ENCODE measurements around the gene COL27A1.
"Not testable (repeated sequence)": the region's sequence is repeated elsewhere in the genome, so short reads cannot be mapped to it uniquely, and the experiment has no call there.

COL27A1 gene

GRCh38 chr9:114122136-114123027 lies 33.0 kb upstream of the COL27A1 start:
- FAIRE-seq, result no peak
- TF ChIP-seq POLR2A (IDR thresholded peaks at IDR 0.05; ENCODE audit: low read depth, low read length) (no peak), POU2F2 (IDR thresholded peaks at IDR 0.05; ENCODE audit: low read depth, low read length) (no peak), PAX5 (IDR thresholded peaks at IDR 0.05; ENCODE audit: insufficient read depth, low read length, severe bottlenecking) (no peak), POLR2AphosphoS5 (IDR thresholded peaks at IDR 0.05; ENCODE audit: low read depth, low read length) (no peak), TAF1 (IDR thresholded peaks at IDR 0.05; ENCODE audit: low read depth, low read length) (no peak), SPI1 (IDR thresholded peaks at IDR 0.05; ENCODE audit: low read depth, low read length) (no peak)
- DNase-seq (ENCODE audit: insufficient read length, low spot score), result no peak

- FAIRE-seq, result no peak
- TF ChIP-seq POLR2A (IDR thresholded peaks at IDR 0.05; ENCODE audit: low read depth, low read length) (no peak), TAF1 (IDR thresholded peaks at IDR 0.05; ENCODE audit: low read depth, low read length) (no peak), SPI1 (IDR thresholded peaks at IDR 0.05; ENCODE audit: low read depth, low read length) (no peak), POLR2AphosphoS5 (IDR thresholded peaks at IDR 0.05; ENCODE audit: low read depth, low read length) (no peak), PAX5 (IDR thresholded peaks at IDR 0.05; ENCODE audit: insufficient read depth, low read length, severe bottlenecking) (no peak), POU2F2 (IDR thresholded peaks at IDR 0.05; ENCODE audit: low read depth, low read length) (no peak)
- no peak for DNase-seq (ENCODE audit: insufficient read length, low spot score)
Observed at GRCh38 chr9:114123031-114123977, 32.0 kb upstream of the COL27A1 start.

- DNase-seq (ENCODE audit: insufficient read length, low spot score) (no peak), FAIRE-seq (no peak)
- TF ChIP-seq POLR2A (IDR thresholded peaks at IDR 0.05; ENCODE audit: low read depth, low read length) (no peak), TAF1 (IDR thresholded peaks at IDR 0.05; ENCODE audit: low read depth, low read length) (no peak), POU2F2 (IDR thresholded peaks at IDR 0.05; ENCODE audit: low read depth, low read length) (no peak), POLR2AphosphoS5 (IDR thresholded peaks at IDR 0.05; ENCODE audit: low read depth, low read length) (no peak), SPI1 (IDR thresholded peaks at IDR 0.05; ENCODE audit: low read depth, low read length) (no peak), PAX5 (IDR thresholded peaks at IDR 0.05; ENCODE audit: insufficient read depth, low read length, severe bottlenecking) (no peak)
Observed at GRCh38 chr9:114124138-114124537, 31.2 kb upstream of the COL27A1 start.

- no peak for DNase-seq (ENCODE audit: insufficient read length, low spot score)
- no peak for FAIRE-seq
- TF ChIP-seq POU2F2 (IDR thresholded peaks at IDR 0.05; ENCODE audit: low read depth, low read length), result no peak
- TF ChIP-seq POLR2AphosphoS5 (IDR thresholded peaks at IDR 0.05; ENCODE audit: low read depth, low read length), result no peak
Observed at GRCh38 chr9:114124666-114125475, 30.5 kb upstream of the COL27A1 start.

DNA sequence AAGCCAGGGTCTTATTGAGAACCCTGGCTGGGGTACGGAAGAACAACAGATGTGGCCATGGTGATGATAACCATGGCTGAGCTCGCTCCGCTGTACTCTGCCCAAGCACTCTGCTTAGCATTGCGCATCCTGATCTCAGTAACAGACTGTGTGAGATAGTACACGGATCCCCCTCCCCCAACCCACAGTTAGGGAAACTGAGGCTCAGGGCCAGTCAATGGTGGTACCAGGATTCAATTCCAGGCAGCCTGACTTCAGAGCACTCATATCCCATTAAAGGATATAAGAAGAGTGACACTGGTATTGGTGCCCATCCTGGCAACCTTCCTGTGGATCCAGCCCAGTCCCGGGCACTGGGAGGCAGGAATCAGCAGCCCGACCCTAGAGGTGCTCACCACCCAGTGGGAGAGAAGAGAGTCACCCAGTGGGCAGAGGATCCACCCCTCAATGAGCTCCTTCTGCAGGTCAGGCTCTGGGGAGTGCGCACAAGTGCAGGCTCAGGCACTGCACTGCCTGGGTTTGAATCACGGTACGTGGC lies 29.8 kb upstream of the COL27A1 start:
- no peak for TF ChIP-seq POLR2AphosphoS5 (IDR thresholded peaks at IDR 0.05; ENCODE audit: low read depth, low read length)
- TF ChIP-seq POLR2A (IDR thresholded peaks at IDR 0.05; ENCODE audit: low read depth, low read length), result no peak
- TF ChIP-seq TAF1 (IDR thresholded peaks at IDR 0.05; ENCODE audit: low read depth, low read length), result no peak
- TF ChIP-seq POU2F2 (IDR thresholded peaks at IDR 0.05; ENCODE audit: low read depth, low read length), result no peak
- DNase-seq (ENCODE audit: insufficient read length, low spot score) (no peak), FAIRE-seq (no peak)

- no peak for FAIRE-seq
- no peak for DNase-seq (ENCODE audit: insufficient read length, low spot score)
- TF ChIP-seq PAX5 (IDR thresholded peaks at IDR 0.05; ENCODE audit: insufficient read depth, low read length, severe bottlenecking) (no peak), POLR2AphosphoS5 (IDR thresholded peaks at IDR 0.05; ENCODE audit: low read depth, low read length) (no peak), POLR2A (IDR thresholded peaks at IDR 0.05; ENCODE audit: low read depth, low read length) (no peak)
Observed at GRCh38 chr9:114126247-114127060, 28.9 kb upstream of the COL27A1 start.

DNA sequence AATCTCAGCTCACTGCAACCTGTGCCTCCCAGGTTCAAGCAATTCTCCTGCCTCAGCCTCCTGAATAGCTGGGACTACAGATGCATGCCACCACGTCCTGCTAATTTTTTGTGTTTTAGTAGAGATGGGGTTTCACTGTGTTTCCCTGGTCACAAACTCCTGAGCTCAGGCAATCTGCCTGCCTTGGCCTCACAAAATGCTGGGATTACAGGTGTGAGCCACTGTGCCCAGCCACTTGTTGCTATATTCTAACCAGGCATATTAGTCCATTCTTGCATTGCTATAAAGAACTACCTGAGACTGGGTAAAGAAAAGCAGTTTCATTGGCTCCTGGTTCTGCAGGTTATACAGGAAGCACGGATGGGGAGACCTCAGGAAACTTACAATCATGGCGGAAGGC lies 26.6 kb upstream of the COL27A1 start:
- DNase-seq (ENCODE audit: insufficient read length, low spot score); FAIRE-seq: not testable (repeated sequence)

- FAIRE-seq (no peak), DNase-seq (ENCODE audit: insufficient read length, low spot score) (no peak)
- no peak for TF ChIP-seq POU2F2 (IDR thresholded peaks at IDR 0.05; ENCODE audit: low read depth, low read length)
- no peak for TF ChIP-seq PAX5 (IDR thresholded peaks at IDR 0.05; ENCODE audit: insufficient read depth, low read length, severe bottlenecking)
Observed at GRCh38 chr9:114130141-114130540, 25.2 kb upstream of the COL27A1 start.
